ENCODE data around the gene SYT1.

SYT1 gene

GRCh38 chr12:79327465-79327864 lies 462.9 kb downstream of the SYT1 start:
- Histone ChIP-seq H2AFZ (ENCODE audit: low read depth, low read length, severe bottlenecking) (no peak overlapping the region), H3K9ac (ENCODE audit: low read length) (no peak overlapping the region), H3K36me3 (ENCODE audit: low read length) (no peaks in the 10 kb centered on the region), H3K4me2 (ENCODE audit: low read depth, low read length, poor library complexity, severe bottlenecking) (no peak overlapping the region), H3K4me3 (ENCODE audit: insufficient read depth, low read length, poor library complexity, severe bottlenecking) (no peak overlapping the region), H3K9me3 (ENCODE audit: insufficient read depth, low read length) (no peaks in the 10 kb centered on the region), H3K9me2 (replicated peaks; ENCODE audit: insufficient read depth, low read length) (no peaks in the 10 kb centered on the region), H3K27me3 (ENCODE audit: low read length) (no peaks in the 10 kb centered on the region), H4K20me1 (ENCODE audit: low read depth, low read length) (no peaks in the 10 kb centered on the region), H3K79me2 (ENCODE audit: insufficient read depth, low read length) (no peaks in the 10 kb centered on the region), H3F3A (ENCODE audit: insufficient read depth) (no peaks in the 10 kb centered on the region), H3K27ac (ENCODE audit: low read depth, low read length) (no peak overlapping the region)
- TF ChIP-seq CTCF (IDR thresholded peaks at IDR 0.05; ENCODE audit: insufficient read depth, low read length, poor library complexity, severe bottlenecking) = no peak
- no peak for TF ChIP-seq EZH2phosphoT487 (conservative IDR thresholded peaks at IDR 0.05; ENCODE audit: low read length)

DNA sequence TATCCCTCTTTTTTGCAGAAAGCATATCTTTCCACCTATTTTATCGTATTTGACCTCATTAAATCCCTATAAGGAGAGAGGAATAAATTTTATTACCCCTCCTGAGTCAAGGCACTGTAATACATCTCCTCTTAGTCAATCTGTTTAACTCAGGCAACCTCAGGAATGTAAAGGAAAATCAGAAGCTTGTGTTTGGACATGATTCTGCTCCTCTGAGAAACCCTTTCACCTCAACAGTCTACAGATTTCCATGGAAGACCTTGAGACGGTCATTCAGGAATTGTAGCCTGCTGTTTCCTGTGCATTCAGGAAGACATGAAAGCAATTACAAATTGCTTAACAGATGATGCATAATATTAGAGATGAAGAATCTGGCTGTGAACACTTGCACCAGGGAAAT lies 465.4 kb downstream of the SYT1 start:
- Histone ChIP-seq H3K4me3 (ENCODE audit: insufficient read depth, low read length, poor library complexity, severe bottlenecking) (no peak overlapping the region), H3K4me2 (ENCODE audit: low read depth, low read length, poor library complexity, severe bottlenecking) (no peak overlapping the region), H3K9me2 (replicated peaks; ENCODE audit: insufficient read depth, low read length) (no peaks in the 10 kb centered on the region), H3K27ac (ENCODE audit: low read depth, low read length) (no peak overlapping the region), H3K36me3 (ENCODE audit: low read length) (no peaks in the 10 kb centered on the region), H3K79me2 (ENCODE audit: insufficient read depth, low read length) (no peaks in the 10 kb centered on the region), H2AFZ (ENCODE audit: low read depth, low read length, severe bottlenecking) (no peak overlapping the region), H3K9ac (ENCODE audit: low read length) (no peak overlapping the region), H3K27me3 (ENCODE audit: low read length) (no peaks in the 10 kb centered on the region), H3F3A (ENCODE audit: insufficient read depth) (no peaks in the 10 kb centered on the region), H4K20me1 (ENCODE audit: low read depth, low read length) (no peaks in the 10 kb centered on the region), H3K9me3 (ENCODE audit: insufficient read depth, low read length) (no peaks in the 10 kb centered on the region)
- TF ChIP-seq CTCF (IDR thresholded peaks at IDR 0.05; ENCODE audit: insufficient read depth, low read length, poor library complexity, severe bottlenecking) = no peak
- no peak for TF ChIP-seq EZH2phosphoT487 (conservative IDR thresholded peaks at IDR 0.05; ENCODE audit: low read length)

DNA sequence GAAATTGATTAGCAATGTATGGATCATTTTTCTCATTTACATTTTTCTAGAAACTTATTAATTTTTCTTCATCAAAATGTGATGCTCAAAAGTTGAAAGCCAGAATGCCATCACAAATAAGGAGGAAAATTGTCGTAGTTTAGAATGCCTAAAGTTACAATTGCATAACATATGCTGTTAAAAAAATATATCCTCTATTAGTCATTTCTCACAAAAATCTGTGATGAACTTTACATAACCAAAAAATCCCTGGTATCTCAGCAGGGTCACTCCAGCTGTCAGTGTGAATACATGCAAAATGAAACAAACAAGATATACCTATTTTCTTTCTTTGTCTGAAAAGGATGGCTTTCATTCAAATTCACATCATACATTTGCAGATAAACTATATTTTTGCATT lies 467.3 kb downstream of the SYT1 start:
- no peaks in the 10 kb centered on the region for H3K9me2 ChIP-seq (replicated peaks; ENCODE audit: insufficient read depth, low read length)
- TF ChIP-seq CTCF (IDR thresholded peaks at IDR 0.05; ENCODE audit: insufficient read depth, low read length, poor library complexity, severe bottlenecking) (no peak), EZH2phosphoT487 (conservative IDR thresholded peaks at IDR 0.05; ENCODE audit: low read length) (no peak)
- H4K20me1 ChIP-seq (ENCODE audit: low read depth, low read length) = no peaks in the 10 kb centered on the region
- H3K79me2 ChIP-seq (ENCODE audit: insufficient read depth, low read length) = no peaks in the 10 kb centered on the region
- no peaks in the 10 kb centered on the region for H3K36me3 ChIP-seq (ENCODE audit: low read length)
- no peak overlapping the region for H2AFZ ChIP-seq (ENCODE audit: low read depth, low read length, severe bottlenecking)
- no peak overlapping the region for H3K27ac ChIP-seq (ENCODE audit: low read depth, low read length)
- no peaks in the 10 kb centered on the region for H3F3A ChIP-seq (ENCODE audit: insufficient read depth)
- H3K4me2 ChIP-seq (ENCODE audit: low read depth, low read length, poor library complexity, severe bottlenecking) = no peak overlapping the region
- no peak overlapping the region for H3K4me3 ChIP-seq (ENCODE audit: insufficient read depth, low read length, poor library complexity, severe bottlenecking)
- no peaks in the 10 kb centered on the region for H3K27me3 ChIP-seq (ENCODE audit: low read length)
- H3K9me3 ChIP-seq (ENCODE audit: insufficient read depth, low read length) = no peaks in the 10 kb centered on the region
- no peak overlapping the region for H3K9ac ChIP-seq (ENCODE audit: low read length)

DNA sequence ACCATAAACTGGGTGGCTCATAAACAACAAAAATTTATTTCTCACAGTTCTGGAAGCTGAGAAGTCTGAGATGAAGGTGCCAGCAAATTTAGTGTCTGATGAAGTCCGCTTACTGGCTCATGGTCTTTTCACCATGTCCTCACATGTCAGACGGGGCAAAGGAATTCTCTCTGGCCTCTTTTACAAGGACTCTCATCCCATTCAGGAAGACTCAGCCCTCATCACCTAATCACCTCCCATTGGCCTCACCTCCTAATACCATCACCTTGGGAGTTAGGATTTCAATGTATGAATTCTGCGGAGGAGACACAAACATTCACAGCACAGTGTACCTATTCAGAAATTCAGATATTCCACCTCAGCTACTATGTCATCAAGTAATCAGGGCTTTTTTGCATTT lies 468.6 kb downstream of the SYT1 start:
- no peak overlapping the region for H3K27ac ChIP-seq (ENCODE audit: low read depth, low read length)
- H3F3A ChIP-seq (ENCODE audit: insufficient read depth) = no peaks in the 10 kb centered on the region
- no peak overlapping the region for H3K9ac ChIP-seq (ENCODE audit: low read length)
- no peaks in the 10 kb centered on the region for H3K9me2 ChIP-seq (replicated peaks; ENCODE audit: insufficient read depth, low read length)
- TF ChIP-seq CTCF (IDR thresholded peaks at IDR 0.05; ENCODE audit: insufficient read depth, low read length, poor library complexity, severe bottlenecking) (no peak), EZH2phosphoT487 (conservative IDR thresholded peaks at IDR 0.05; ENCODE audit: low read length) (no peak)
- no peaks in the 10 kb centered on the region for H3K9me3 ChIP-seq (ENCODE audit: insufficient read depth, low read length)
- no peak overlapping the region for H3K4me3 ChIP-seq (ENCODE audit: insufficient read depth, low read length, poor library complexity, severe bottlenecking)
- no peaks in the 10 kb centered on the region for H3K79me2 ChIP-seq (ENCODE audit: insufficient read depth, low read length)
- H3K4me2 ChIP-seq (ENCODE audit: low read depth, low read length, poor library complexity, severe bottlenecking) = no peak overlapping the region
- no peaks in the 10 kb centered on the region for H3K36me3 ChIP-seq (ENCODE audit: low read length)
- no peak overlapping the region for H2AFZ ChIP-seq (ENCODE audit: low read depth, low read length, severe bottlenecking)
- no peaks in the 10 kb centered on the region for H3K27me3 ChIP-seq (ENCODE audit: low read length)
- H4K20me1 ChIP-seq (ENCODE audit: low read depth, low read length) = no peaks in the 10 kb centered on the region
